NT2/D1 (cell line): Measurements from ENCODE around the gene ACAA2.

Experiments
- SUZ12 ChIP-seq: IDR thresholded peaks from 2 replicates; pipeline ENCODE4 v1.6.1; 2011; ENCODE audit not compliant: insufficient read length, insufficient read depth; ENCODE audit errors: extremely low read depth
- YY1 ChIP-seq: IDR thresholded peaks from 2 replicates; pipeline ENCODE4 v1.6.1; 2011; ENCODE audit not compliant: insufficient read length, insufficient read depth
- ZNF274 ChIP-seq: IDR thresholded peaks from 2 replicates; pipeline ENCODE4 v1.6.1; 2011; ENCODE audit warnings: mild to moderate bottlenecking, low read depth, low read length

- no peak for TF ChIP-seq ZNF274
- TF ChIP-seq YY1 = no peak
- TF ChIP-seq SUZ12 = no peak
Observed at GRCh38 chr18:49861659-49862058, 48.3 kb upstream of the ACAA2 start.
